Measurements from ENCODE around the gene SLC2A4RG. TPM values are rescaled to one million over a fixed set of nuclear protein-coding genes. Genes with fewer than 3 reads are reported as not detected.
A peak's percentile ranks its signal among the peaks of the same experiment; 100 is the strongest.

The SLC2A4RG gene
- total and polyA plus RNA-seq, 2 of the 13 experiments (the other 11 are each of a cell fraction or from before 2014, with no cell fraction given): 91.4 to 95.9 TPM

DNA sequence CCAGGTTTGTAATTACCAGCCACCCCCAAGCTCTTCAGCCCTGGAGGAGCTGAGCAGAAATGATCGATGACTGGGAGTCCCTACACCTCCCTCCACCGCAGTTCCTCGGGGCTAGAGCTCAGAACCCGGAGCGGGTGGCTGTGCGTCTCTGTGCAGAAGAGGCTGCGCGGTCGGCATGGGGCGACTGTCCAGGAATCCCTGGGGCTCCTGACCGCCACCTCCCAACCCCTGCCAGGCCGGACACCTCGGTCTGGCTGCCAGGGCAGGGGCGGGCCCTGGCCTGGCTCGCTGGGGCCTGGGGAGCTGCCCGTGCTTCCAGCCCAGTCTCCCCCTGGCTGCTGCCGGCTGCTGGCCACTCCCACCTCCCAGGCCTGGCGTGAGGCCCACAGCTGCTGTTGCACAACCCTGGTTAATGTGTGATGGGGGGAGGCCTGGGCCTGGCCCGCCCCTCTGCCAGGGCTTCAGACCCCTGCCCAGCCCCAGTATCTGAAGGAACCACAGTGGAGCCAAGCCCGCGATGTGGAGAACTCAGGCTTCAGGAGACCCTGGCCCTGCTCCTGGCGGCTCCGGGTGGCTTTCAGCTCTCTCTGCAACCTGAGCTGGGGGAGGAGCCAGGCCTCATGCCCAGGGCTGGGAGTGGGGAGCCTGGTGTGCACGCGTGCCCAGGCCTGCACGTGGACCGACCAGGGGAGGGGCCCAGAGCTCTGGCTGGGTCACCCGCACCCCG lies 1.2 kb downstream of the SLC2A4RG start (continued):
- peak; percentile 96 for TF ChIP-seq PTBP1 (IDR thresholded peaks at IDR 0.05; ENCODE audit: low read depth, low read length, poor library complexity, severe bottlenecking)
- TF ChIP-seq, protein P1, sequence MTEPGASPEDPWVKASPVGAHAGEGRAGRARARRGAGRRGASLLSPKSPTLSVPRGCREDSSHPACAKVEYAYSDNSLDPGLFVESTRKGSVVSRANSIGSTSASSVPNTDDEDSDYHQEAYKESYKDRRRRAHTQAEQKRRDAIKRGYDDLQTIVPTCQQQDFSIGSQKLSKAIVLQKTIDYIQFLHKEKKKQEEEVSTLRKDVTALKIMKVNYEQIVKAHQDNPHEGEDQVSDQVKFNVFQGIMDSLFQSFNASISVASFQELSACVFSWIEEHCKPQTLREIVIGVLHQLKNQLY (CRISPR knock-in tag; IDR thresholded peaks at IDR 0.05): peak; percentile 82
- TF ChIP-seq ZNF326 (CRISPR knock-in tag; IDR thresholded peaks at IDR 0.05; ENCODE audit: borderline replicate concordance): no peak
- peak; percentile 97; the same call in 1 of the 2 replicates for TF ChIP-seq CC2D1A (CRISPR knock-in tag; IDR thresholded peaks at IDR 0.05)
- TF ChIP-seq, protein P2, sequence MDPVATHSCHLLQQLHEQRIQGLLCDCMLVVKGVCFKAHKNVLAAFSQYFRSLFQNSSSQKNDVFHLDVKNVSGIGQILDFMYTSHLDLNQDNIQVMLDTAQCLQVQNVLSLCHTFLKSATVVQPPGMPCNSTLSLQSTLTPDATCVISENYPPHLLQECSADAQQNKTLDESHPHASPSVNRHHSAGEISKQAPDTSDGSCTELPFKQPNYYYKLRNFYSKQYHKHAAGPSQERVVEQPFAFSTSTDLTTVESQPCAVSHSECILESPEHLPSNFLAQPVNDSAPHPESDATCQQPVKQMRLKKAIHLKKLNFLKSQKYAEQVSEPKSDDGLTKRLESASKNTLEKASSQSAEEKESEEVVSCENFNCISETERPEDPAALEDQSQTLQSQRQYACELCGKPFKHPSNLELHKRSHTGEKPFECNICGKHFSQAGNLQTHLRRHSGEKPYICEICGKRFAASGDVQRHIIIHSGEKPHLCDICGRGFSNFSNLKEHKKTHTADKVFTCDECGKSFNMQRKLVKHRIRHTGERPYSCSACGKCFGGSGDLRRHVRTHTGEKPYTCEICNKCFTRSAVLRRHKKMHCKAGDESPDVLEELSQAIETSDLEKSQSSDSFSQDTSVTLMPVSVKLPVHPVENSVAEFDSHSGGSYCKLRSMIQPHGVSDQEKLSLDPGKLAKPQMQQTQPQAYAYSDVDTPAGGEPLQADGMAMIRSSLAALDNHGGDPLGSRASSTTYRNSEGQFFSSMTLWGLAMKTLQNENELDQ (CRISPR knock-in tag; IDR thresholded peaks at IDR 0.05; ENCODE audit: borderline replicate concordance): peak; percentile 90; the same call in 1 of the 2 replicates
- TF ChIP-seq GABPB1 (CRISPR knock-in tag; IDR thresholded peaks at IDR 0.05): peak; percentile 89
- TF ChIP-seq, protein P3, sequence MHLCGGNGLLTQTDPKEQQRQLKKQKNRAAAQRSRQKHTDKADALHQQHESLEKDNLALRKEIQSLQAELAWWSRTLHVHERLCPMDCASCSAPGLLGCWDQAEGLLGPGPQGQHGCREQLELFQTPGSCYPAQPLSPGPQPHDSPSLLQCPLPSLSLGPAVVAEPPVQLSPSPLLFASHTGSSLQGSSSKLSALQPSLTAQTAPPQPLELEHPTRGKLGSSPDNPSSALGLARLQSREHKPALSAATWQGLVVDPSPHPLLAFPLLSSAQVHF (CRISPR knock-in tag; IDR thresholded peaks at IDR 0.05): no peak
- TF ChIP-seq, protein P4, sequence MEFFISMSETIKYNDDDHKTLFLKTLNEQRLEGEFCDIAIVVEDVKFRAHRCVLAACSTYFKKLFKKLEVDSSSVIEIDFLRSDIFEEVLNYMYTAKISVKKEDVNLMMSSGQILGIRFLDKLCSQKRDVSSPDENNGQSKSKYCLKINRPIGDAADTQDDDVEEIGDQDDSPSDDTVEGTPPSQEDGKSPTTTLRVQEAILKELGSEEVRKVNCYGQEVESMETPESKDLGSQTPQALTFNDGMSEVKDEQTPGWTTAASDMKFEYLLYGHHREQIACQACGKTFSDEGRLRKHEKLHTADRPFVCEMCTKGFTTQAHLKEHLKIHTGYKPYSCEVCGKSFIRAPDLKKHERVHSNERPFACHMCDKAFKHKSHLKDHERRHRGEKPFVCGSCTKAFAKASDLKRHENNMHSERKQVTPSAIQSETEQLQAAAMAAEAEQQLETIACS (CRISPR knock-in tag; IDR thresholded peaks at IDR 0.05): peak; percentile 85
- peak; percentile 80; the same call in 1 of the 2 replicates for TF ChIP-seq KMT2A (CRISPR knock-in tag; IDR thresholded peaks at IDR 0.05)
- TF ChIP-seq, protein P5, sequence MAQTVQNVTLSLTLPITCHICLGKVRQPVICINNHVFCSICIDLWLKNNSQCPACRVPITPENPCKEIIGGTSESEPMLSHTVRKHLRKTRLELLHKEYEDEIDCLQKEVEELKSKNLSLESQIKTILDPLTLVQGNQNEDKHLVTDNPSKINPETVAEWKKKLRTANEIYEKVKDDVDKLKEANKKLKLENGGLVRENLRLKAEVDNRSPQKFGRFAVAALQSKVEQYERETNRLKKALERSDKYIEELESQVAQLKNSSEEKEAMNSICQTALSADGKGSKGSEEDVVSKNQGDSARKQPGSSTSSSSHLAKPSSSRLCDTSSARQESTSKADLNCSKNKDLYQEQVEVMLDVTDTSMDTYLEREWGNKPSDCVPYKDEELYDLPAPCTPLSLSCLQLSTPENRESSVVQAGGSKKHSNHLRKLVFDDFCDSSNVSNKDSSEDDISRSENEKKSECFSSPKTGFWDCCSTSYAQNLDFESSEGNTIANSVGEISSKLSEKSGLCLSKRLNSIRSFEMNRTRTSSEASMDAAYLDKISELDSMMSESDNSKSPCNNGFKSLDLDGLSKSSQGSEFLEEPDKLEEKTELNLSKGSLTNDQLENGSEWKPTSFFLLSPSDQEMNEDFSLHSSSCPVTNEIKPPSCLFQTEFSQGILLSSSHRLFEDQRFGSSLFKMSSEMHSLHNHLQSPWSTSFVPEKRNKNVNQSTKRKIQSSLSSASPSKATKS (CRISPR knock-in tag; IDR thresholded peaks at IDR 0.05): peak; percentile 93; the same call in 1 of the 2 replicates
- TF ChIP-seq, protein P6, sequence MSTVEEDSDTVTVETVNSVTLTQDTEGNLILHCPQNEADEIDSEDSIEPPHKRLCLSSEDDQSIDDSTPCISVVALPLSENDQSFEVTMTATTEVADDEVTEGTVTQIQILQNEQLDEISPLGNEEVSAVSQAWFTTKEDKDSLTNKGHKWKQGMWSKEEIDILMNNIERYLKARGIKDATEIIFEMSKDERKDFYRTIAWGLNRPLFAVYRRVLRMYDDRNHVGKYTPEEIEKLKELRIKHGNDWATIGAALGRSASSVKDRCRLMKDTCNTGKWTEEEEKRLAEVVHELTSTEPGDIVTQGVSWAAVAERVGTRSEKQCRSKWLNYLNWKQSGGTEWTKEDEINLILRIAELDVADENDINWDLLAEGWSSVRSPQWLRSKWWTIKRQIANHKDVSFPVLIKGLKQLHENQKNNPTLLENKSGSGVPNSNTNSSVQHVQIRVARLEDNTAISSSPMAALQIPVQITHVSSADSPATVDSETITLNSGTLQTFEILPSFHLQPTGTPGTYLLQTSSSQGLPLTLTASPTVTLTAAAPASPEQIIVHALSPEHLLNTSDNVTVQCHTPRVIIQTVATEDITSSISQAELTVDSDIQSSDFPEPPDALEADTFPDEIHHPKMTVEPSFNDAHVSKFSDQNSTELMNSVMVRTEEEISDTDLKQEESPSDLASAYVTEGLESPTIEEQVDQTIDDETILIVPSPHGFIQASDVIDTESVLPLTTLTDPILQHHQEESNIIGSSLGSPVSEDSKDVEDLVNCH (CRISPR knock-in tag; IDR thresholded peaks at IDR 0.05): peak; percentile 73; the same call in 1 of the 2 replicates
- no peak for TF ChIP-seq SRSF4 (IDR thresholded peaks at IDR 0.05; ENCODE audit: low read depth, low read length, poor library complexity, severe bottlenecking)
- TF ChIP-seq, protein P7, sequence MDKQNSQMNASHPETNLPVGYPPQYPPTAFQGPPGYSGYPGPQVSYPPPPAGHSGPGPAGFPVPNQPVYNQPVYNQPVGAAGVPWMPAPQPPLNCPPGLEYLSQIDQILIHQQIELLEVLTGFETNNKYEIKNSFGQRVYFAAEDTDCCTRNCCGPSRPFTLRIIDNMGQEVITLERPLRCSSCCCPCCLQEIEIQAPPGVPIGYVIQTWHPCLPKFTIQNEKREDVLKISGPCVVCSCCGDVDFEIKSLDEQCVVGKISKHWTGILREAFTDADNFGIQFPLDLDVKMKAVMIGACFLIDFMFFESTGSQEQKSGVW (CRISPR knock-in tag; IDR thresholded peaks at IDR 0.05; ENCODE audit: borderline replicate concordance): no peak
- no peak for TF ChIP-seq NR1H2 (CRISPR knock-in tag; IDR thresholded peaks at IDR 0.05; ENCODE audit: borderline replicate concordance, low read depth)

Measured in HepG2 (cell line).